SH-SY5Y (cell line): ENCODE data around the gene SMAD3.

Source experiments
- GATA2 ChIP-seq: IDR thresholded peaks from 2 replicates; pipeline ENCODE4 v1.6.1; 2011; ENCODE audit warnings: mild to moderate bottlenecking, low read depth, low read length
- GATA3 ChIP-seq: IDR thresholded peaks from 2 replicates; pipeline ENCODE4 v1.6.1; 2011; ENCODE audit warnings: low read depth, mild to moderate bottlenecking, low read length, moderate library complexity

- no peak for TF ChIP-seq GATA3
- TF ChIP-seq GATA2 = no peak
These were observed 15.9 kb upstream of the SMAD3 start for GRCh38 chr15:67049351-67050044.
